HFF-Myc (cell line): ENCODE data around the gene AVPR1B.

Source experiments
- DNase-seq: peaks from one replicate; pipeline ENCODE4 v3.0.0-alpha.2; 2011; ENCODE audit warnings: low read depth; ENCODE audit errors: extremely low read depth
- H3K4me3 ChIP-seq: replicated peaks from 2 replicates; pipeline ENCODE4 v1.5.1; 2011; ENCODE audit warnings: low read depth, mild to moderate bottlenecking, control low read depth, low read length
- CTCF ChIP-seq: IDR thresholded peaks from 2 replicates; pipeline ENCODE4 v1.5.1; 2012; ENCODE audit warnings: mild to moderate bottlenecking, low read depth, low read length, control low read depth; ENCODE audit errors: missing control alignments

Gene AVPR1B

GRCh38 chr1:206107168-206107544, 10.0 kb downstream of the AVPR1B start:
- no peak for TF ChIP-seq CTCF
- DNase-seq, result no peak
- H3K4me3 ChIP-seq, result no peak overlapping the region

GRCh38 chr1:206106328-206107167, 10.6 kb downstream of the AVPR1B start:
- peak; percentile 61 for DNase-seq
- peak; percentile 91 for TF ChIP-seq CTCF
- no peak overlapping the region for H3K4me3 ChIP-seq

- no peak overlapping the region for H3K4me3 ChIP-seq
- TF ChIP-seq CTCF, result no peak
- no peak for DNase-seq
Measured at GRCh38 chr1:206105464-206105995, 11.7 kb downstream of the AVPR1B start.

GRCh38 chr1:206103979-206104378, 13.2 kb downstream of the AVPR1B start:
- H3K4me3 ChIP-seq, result no peak overlapping the region
- DNase-seq, result no peak
- TF ChIP-seq CTCF, result no peak

GRCh38 chr1:206102292-206102936, 14.8 kb downstream of the AVPR1B start:
- H3K4me3 ChIP-seq, result no peak overlapping the region
- no peak for TF ChIP-seq CTCF
- no peak for DNase-seq

DNA sequence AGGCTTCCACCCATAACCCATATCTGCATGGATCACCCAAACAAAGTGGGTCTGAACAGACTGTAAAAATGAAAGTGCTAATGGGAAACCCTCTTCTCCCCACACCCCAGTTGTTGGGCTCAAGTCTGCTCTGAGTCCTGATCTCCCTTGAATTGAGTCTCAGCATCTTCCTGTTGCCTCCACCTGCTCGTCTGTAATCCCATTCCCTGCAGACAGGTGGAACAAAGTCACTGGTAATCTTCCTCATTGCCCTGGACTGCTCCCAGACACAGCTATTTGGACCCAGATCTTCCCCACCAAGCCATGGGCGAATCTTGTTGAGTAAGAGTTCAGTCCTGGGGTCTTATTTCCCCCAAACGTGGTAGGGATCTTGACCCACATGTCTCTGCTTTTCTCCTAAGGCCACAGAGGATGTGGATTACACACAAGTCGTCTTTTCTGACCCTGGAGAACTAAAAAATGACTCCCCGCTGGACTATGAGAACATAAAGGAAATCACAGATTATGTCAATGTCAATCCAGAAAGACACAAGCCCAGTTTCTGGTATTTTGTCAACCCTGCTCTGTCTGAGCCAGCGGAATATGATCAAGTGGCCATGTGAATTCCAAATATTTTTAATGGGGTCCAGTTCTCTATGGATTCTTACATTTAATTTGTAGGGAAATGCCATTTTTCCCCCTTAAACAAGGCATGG, 15.7 kb downstream of the AVPR1B start:
- DNase-seq, result no peak
- no peak overlapping the region for H3K4me3 ChIP-seq

More for the DNA sequence above, 15.7 kb downstream of the AVPR1B start:
- TF ChIP-seq CTCF, result no peak
